Stomach (tissue), 4 donors: ENCODE measurements around the gene ZNF443.
"Not testable (repeated sequence)": the region's sequence is repeated elsewhere in the genome, so short reads cannot be mapped to it uniquely, and the experiment has no call there.

Experiments used
- CTCF ChIP-seq, 7 experiments: fragments of 450-650 bp in 4 of 7; fragments of 200-600 bp in 3 of 7; sonication (generic) in 3 of 7; IDR thresholded peaks; one replicate each; pipeline ENCODE4 v1.5.1; 2016 to 2019; ENCODE audit warnings: antibody characterized with exemption in 7 of 7, control low read depth in 2 of 7, mild to moderate bottlenecking in 1 of 7
- EP300 ChIP-seq: sonication (generic); formaldehyde crosslinking; IDR thresholded peaks from one replicate; pipeline ENCODE4 v1.6.1; 2017; ENCODE audit warnings: antibody characterized with exemption
- POLR2A ChIP-seq, 4 donors: fragments of 450-650 bp; IDR thresholded peaks; one replicate each; pipeline ENCODE4 v1.6.1; 2016; ENCODE audit warnings: antibody characterized with exemption in 4 of 4, control low read depth in 2 of 4, mild to moderate bottlenecking in 1 of 4, moderate library complexity in 1 of 4
- POLR2AphosphoS5 ChIP-seq, 3 donors: sonication (generic); formaldehyde crosslinking; IDR thresholded peaks; one replicate each; pipeline ENCODE4 v1.6.1; 2016; ENCODE audit warnings: antibody characterized with exemption in 3 of 3

GRCh38 chr19:12417273-12417672 is 23.5 kb downstream of the ZNF443 start:
- TF ChIP-seq CTCF (IDR thresholded peaks at IDR 0.05); POLR2A (IDR thresholded peaks at IDR 0.05); POLR2AphosphoS5 (IDR thresholded peaks at IDR 0.05); EP300: not testable (repeated sequence)
